ENCODE results near the gene RNLS.

- no peak for TF ChIP-seq POLR2A (IDR thresholded peaks at IDR 0.05)
- no peak for TF ChIP-seq CTCF (IDR thresholded peaks at IDR 0.05)
- TF ChIP-seq POLR2AphosphoS5 (IDR thresholded peaks at IDR 0.05), result no peak
- no peak for TF ChIP-seq EP300 (IDR thresholded peaks at IDR 0.05)
Observed at GRCh38 chr10:88427024-88427423, 156.1 kb downstream of the RNLS start.

Data from sigmoid colon (tissue), 4 donors.